Natural killer cell (primary cell): Measurements from ENCODE around the gene PARVA. TPM values are rescaled to one million over a fixed set of nuclear protein-coding genes. Genes with fewer than 3 reads are reported as not detected.

Experiments
- ATAC-seq, 3 donors: fragments of 150-1000 bp in 2 of 3; fragments of 200-7000 bp in 1 of 3; cut with Tn5 transposase; 1 replicate in 1 of 3; 2 replicates in 2 of 3; pipeline ENCODE4 v1.10.0; 2021; ENCODE audit warnings: mild to moderate bottlenecking in 2 of 3, moderate library complexity in 2 of 3
- DNase-seq, 2 donors: peaks; one replicate each; pipeline versions ENCODE4 v3.0.0 to v3.0.0-alpha.2; 2013 to 2021; ENCODE audit warnings: mixed read lengths in 1 of 2
- H3K27ac ChIP-seq: one replicate; pipeline ENCODE4 v1.5.1; 2013; ENCODE audit warnings: mild to moderate bottlenecking, low read length
- H3K27me3 ChIP-seq: one replicate; pipeline ENCODE4 v1.6.1; 2013; ENCODE audit warnings: low read length; ENCODE audit not compliant: control insufficient read depth, insufficient read depth
- H3K36me3 ChIP-seq: one replicate; pipeline ENCODE4 v1.6.1; 2013; ENCODE audit warnings: low read length; ENCODE audit not compliant: control insufficient read depth, insufficient read depth
- H3K4me1 ChIP-seq: one replicate; pipeline ENCODE4 v1.6.1; 2013; ENCODE audit warnings: low read length; ENCODE audit not compliant: control insufficient read depth, insufficient read depth
- H3K4me3 ChIP-seq: one replicate; pipeline ENCODE4 v1.5.1; 2013; ENCODE audit warnings: low read length
- H3K9me3 ChIP-seq: one replicate; pipeline ENCODE4 v1.6.1; 2013; ENCODE audit warnings: low read length; ENCODE audit not compliant: control insufficient read depth, insufficient read depth
- H3K27ac Mint-ChIP-seq, 2 donors: one replicate each; pipeline ENCODE4 v1.8.0; 2022; ENCODE audit warnings: mild to moderate bottlenecking in 2 of 2, mixed read lengths in 2 of 2, moderate library complexity in 1 of 2
- H3K27me3 Mint-ChIP-seq, 2 donors: one replicate each; pipeline ENCODE4 v1.8.0; 2022; ENCODE audit warnings: low read depth in 2 of 2, mixed read lengths in 2 of 2
- H3K36me3 Mint-ChIP-seq: one replicate; pipeline ENCODE4 v1.8.0; 2022; ENCODE audit warnings: mixed read lengths
- H3K4me1 Mint-ChIP-seq, 2 donors: one replicate each; pipeline ENCODE4 v1.8.0; 2022; ENCODE audit warnings: mixed read lengths in 2 of 2
- H3K4me3 Mint-ChIP-seq: one replicate; pipeline ENCODE4 v1.8.0; 2022; ENCODE audit warnings: mild to moderate bottlenecking, moderate library complexity, mixed read lengths
- H3K9me3 Mint-ChIP-seq, 2 donors: one replicate each; pipeline ENCODE4 v1.8.0; 2022; ENCODE audit warnings: mixed read lengths in 2 of 2
- whole genome bisulfite sequencing: methylation state at CpG from one replicate; pipeline ENCODE4 v1.1.7; 2013; ENCODE audit warnings: missing lambda C conversion rate; ENCODE audit not compliant: insufficient coverage; 5-methylcytosine and 5-hydroxymethylcytosine counted together
- intact Hi-C: fragments of 100-400 bp; cut with micrococcal nuclease; formaldehyde crosslinking; loops from one replicate; pipeline ENCODE4 v1.14.2; 2022
- total RNA-seq, 4 donors: library from RNA; stranded (reverse); fragments of 120-200 nt in 1 of 4; gene quantifications; one replicate each; pipeline versions ENCODE4 v1.2.3 to v1.2.4, GENCODE V29; 2013 to 2022
- TF ChIP-seq, protein P1 (sequence below): fragments of 200-600 bp; IDR thresholded peaks from one replicate; pipeline ENCODE4 v1.8.0; 2022; ENCODE audit warnings: antibody characterized with exemption

Gene PARVA
- total RNA-seq, 3 donors from 2014 or later (not counting 1 experiment from before 2014, with no cell fraction given) = 0.07 to 1.0 TPM; not detected in 1

DNA sequence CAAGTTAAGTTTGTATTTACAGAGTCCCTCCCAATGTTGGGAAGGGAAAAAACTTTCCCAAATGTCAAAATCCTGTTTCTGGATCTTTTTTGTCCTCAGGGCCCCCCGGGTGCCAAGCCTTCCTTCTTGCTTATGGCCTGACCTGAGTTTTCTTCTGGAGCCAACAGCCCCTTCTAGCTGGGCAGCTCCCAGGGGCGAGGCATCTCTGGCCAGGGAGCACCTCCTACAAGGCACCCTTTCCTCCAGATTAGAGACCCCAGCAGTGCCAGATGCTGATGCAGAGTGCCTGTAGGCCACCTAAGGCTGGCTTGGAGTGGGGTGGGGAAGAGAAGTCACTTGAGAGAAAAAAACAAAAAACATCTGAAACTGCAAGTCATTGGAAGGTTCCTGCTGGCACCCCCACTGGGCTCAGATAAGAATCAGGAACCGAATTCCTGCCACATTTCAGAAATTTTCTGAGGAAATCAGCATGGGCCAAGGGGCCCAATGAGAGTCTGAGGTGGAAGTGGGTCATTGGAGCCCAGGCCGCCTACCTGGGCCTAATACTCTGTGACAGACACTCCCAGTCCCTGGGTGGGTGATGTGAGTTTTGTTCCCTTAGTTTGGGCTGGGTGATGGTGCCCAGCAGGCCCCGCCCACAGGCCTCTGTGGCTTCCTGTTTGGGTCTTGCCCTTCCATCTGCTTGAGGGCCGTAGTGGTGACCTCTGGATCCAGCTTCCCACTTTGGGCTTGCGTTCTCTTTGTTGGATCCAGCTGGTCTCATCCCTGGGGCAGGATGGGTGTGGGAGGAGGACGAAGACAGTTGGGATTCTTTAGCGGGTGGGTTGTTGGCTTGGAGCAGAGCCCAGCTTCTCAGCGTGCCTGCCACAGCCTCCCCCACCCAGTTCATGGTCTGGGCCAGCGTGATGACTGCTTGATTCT lies 40.6 kb downstream of the PARVA start:
- Histone ChIP-seq H3K9me3 (no peaks in the 10 kb centered on the region), H3K36me3 (no peaks in the 10 kb centered on the region), H3K27ac (no peak overlapping the region), H3K4me3 (no peak overlapping the region), H3K27me3 (no peaks in the 10 kb centered on the region), H3K4me1 (no peaks in the 10 kb centered on the region)
- TF ChIP-seq, protein P1, sequence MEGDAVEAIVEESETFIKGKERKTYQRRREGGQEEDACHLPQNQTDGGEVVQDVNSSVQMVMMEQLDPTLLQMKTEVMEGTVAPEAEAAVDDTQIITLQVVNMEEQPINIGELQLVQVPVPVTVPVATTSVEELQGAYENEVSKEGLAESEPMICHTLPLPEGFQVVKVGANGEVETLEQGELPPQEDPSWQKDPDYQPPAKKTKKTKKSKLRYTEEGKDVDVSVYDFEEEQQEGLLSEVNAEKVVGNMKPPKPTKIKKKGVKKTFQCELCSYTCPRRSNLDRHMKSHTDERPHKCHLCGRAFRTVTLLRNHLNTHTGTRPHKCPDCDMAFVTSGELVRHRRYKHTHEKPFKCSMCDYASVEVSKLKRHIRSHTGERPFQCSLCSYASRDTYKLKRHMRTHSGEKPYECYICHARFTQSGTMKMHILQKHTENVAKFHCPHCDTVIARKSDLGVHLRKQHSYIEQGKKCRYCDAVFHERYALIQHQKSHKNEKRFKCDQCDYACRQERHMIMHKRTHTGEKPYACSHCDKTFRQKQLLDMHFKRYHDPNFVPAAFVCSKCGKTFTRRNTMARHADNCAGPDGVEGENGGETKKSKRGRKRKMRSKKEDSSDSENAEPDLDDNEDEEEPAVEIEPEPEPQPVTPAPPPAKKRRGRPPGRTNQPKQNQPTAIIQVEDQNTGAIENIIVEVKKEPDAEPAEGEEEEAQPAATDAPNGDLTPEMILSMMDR = no peak
- ATAC-seq = no peak
- intact Hi-C loops = no loop called here
- Mint-ChIP-seq H3K36me3 (no peaks in the 10 kb centered on the region), H3K27ac (no peak overlapping the region), H3K9me3 (no peaks in the 10 kb centered on the region), H3K27me3 (peaks cover 7 to 55% of the 10 kb centered on the region in 2 donors), H3K4me3 (no peak overlapping the region), H3K4me1 (no peaks in the 10 kb centered on the region)
- no peak for DNase-seq
- 77% methylated on average over 11 of the region's 11 CpGs for WGBS

DNA sequence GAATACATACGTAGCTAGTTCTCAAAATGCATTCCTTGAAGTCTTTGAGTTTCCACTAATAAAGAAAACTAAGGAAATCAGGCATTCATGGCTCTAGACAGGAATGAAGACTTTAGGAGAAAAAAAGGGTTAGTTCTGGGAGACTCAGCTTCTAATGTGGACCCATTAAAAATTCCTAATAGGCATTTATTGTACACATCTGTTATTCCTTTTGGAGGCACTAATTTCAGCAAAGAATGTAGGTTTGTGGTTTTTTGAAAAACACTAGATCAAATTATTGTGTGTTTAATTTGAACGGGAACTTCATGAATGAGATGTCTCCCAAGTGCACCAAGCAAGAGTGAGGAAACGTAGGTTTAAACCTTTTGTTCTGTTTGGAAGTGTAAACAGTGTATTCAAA lies 42.7 kb downstream of the PARVA start:
- H3K36me3 ChIP-seq = no peaks in the 10 kb centered on the region
- TF ChIP-seq, protein P1 = no peak
- H3K4me1 ChIP-seq = no peaks in the 10 kb centered on the region
- H3K9me3 ChIP-seq = no peaks in the 10 kb centered on the region
- Mint-ChIP-seq H3K27me3 (peaks cover 2 to 40% of the 10 kb centered on the region in 2 donors), H3K4me3 (no peak overlapping the region), H3K4me1 (no peaks in the 10 kb centered on the region), H3K36me3 (no peaks in the 10 kb centered on the region), H3K9me3 (no peaks in the 10 kb centered on the region), H3K27ac (no peak overlapping the region)
- DNase-seq = no peak
- 78% methylated on average over 3 of the region's 3 CpGs for WGBS
- H3K4me3 ChIP-seq = no peak overlapping the region
- no peak for ATAC-seq
- intact Hi-C loops = no loop called here
- H3K27me3 ChIP-seq = no peaks in the 10 kb centered on the region
- H3K27ac ChIP-seq = no peak overlapping the region

DNA sequence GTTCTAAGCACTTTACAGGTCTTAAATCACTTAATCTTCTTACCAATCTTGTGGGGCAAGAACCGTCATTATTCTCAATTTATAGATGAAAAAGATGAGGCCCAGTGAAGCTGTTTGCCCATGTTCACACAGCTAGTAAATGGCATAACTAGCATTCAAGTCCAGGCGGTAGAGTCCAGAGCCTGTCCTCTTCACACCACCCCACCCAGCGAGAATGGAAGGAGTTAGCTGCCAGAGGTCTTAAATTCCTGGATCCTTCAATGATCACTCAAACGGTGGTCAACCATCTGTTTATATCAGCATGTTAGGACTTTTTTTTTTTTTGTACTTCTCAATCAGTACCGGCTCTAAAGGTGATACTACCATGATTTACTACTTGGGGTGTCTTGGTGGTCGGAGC lies 43.3 kb downstream of the PARVA start:
- TF ChIP-seq, protein P1 = no peak
- intact Hi-C loops = no loop called here
- Mint-ChIP-seq H3K27ac (no peak overlapping the region), H3K4me3 (no peak overlapping the region), H3K36me3 (no peaks in the 10 kb centered on the region), H3K9me3 (no peaks in the 10 kb centered on the region), H3K27me3 (peaks cover 6 to 40% of the 10 kb centered on the region in 2 donors), H3K4me1 (no peaks in the 10 kb centered on the region)
- 89% methylated on average over 6 of the region's 6 CpGs for WGBS
- no peak for DNase-seq
- no peaks in the 10 kb centered on the region for H3K9me3 ChIP-seq
- H3K4me3 ChIP-seq = no peak overlapping the region
- ATAC-seq = no peak
- no peaks in the 10 kb centered on the region for H3K36me3 ChIP-seq
- H3K27ac ChIP-seq = no peak overlapping the region
- H3K27me3 ChIP-seq = no peaks in the 10 kb centered on the region
- H3K4me1 ChIP-seq = no peaks in the 10 kb centered on the region
